Osteoblast (primary cell): ENCODE measurements around the gene PRPF8. TPM values are rescaled to one million over a fixed set of nuclear protein-coding genes. Genes with fewer than 3 reads are reported as not detected.
A peak's percentile ranks its signal among the peaks of the same experiment; 100 is the strongest.

Source experiments
- DNase-seq: peaks from one replicate; pipeline ENCODE4 v3.0.0; 2011; ENCODE audit warnings: low spot score, mixed read lengths; ENCODE audit not compliant: insufficient read length; ENCODE audit errors: missing footprints
- H2AFZ ChIP-seq: 2 replicates; pipeline ENCODE4 v1.6.0; 2011; ENCODE audit warnings: mild to moderate bottlenecking, low read length
- H3K27ac ChIP-seq: 2 replicates; pipeline ENCODE4 v1.5.1; 2011; ENCODE audit warnings: mild to moderate bottlenecking, low read depth, low read length, moderate library complexity
- H3K27me3 ChIP-seq: 2 replicates; pipeline ENCODE4 v1.6.0; 2012; ENCODE audit warnings: mild to moderate bottlenecking, control low read depth, inconsistent platforms, low read length, moderate library complexity; ENCODE audit not compliant: insufficient read depth
- H3K36me3 ChIP-seq: 2 replicates; pipeline ENCODE4 v1.5.1; 2011; ENCODE audit warnings: mild to moderate bottlenecking, low read length, control low read depth, moderate library complexity; ENCODE audit not compliant: insufficient read depth
- H3K4me1 ChIP-seq: 2 replicates; pipeline ENCODE4 v1.5.1; 2011; ENCODE audit warnings: mild to moderate bottlenecking, low read length, control low read depth, moderate library complexity; ENCODE audit not compliant: insufficient read depth
- H3K4me2 ChIP-seq: 2 replicates; pipeline ENCODE4 v1.6.0; 2011; ENCODE audit warnings: mild to moderate bottlenecking, low read length; ENCODE audit not compliant: insufficient read depth
- H3K4me3 ChIP-seq: fragments of 200-600 bp; sonication (generic); 3 replicates; pipeline ENCODE4 v1.5.1; 2012; ENCODE audit warnings: mild to moderate bottlenecking, low read length, inconsistent platforms; ENCODE audit not compliant: insufficient read depth
- H3K79me2 ChIP-seq: 2 replicates; pipeline ENCODE4 v1.6.0; 2012; ENCODE audit warnings: mild to moderate bottlenecking, low read length, control low read depth, inconsistent platforms; ENCODE audit not compliant: insufficient read depth
- H3K9me3 ChIP-seq: 2 replicates; pipeline ENCODE4 v1.5.1; 2011; ENCODE audit warnings: low read depth, low read length, control low read depth
- H4K20me1 ChIP-seq: 2 replicates; pipeline ENCODE4 v1.6.0; 2012; ENCODE audit warnings: mild to moderate bottlenecking, low read length, control low read depth; ENCODE audit not compliant: insufficient read depth
- CTCF ChIP-seq: IDR thresholded peaks from 2 replicates; pipeline ENCODE4 v1.5.1; 2011; ENCODE audit warnings: mild to moderate bottlenecking, low read depth, low read length, moderate library complexity; ENCODE audit errors: extremely low read depth
- total RNA-seq: library from RNA; depleted of rRNA; stranded (reverse); fragments of >200 nt; gene quantifications from 2 replicates; pipeline ENCODE4 v1.2.3, GENCODE V29; 2012

Gene PRPF8
- total RNA-seq, 1 donor = 107 TPM

GRCh38 chr17:1731194-1731506 lies 46.5 kb upstream of the PRPF8 start:
- Histone ChIP-seq H3K4me2 (no peak overlapping the region), H3K4me3 (no peak overlapping the region), H3K27ac (peak overlapping the region; percentile 48), H3K36me3 (peaks cover 24% of the 10 kb centered on the region), H3K27me3 (no peaks in the 10 kb centered on the region), H2AFZ (no peak overlapping the region), H3K79me2 (peaks cover 26% of the 10 kb centered on the region), H3K4me1 (no peaks in the 10 kb centered on the region), H4K20me1 (no peaks in the 10 kb centered on the region), H3K9me3 (no peaks in the 10 kb centered on the region)
- DNase-seq = no peak
- TF ChIP-seq CTCF = no peak

GRCh38 chr17:1730326-1731193 lies 45.9 kb upstream of the PRPF8 start:
- DNase-seq = peak; percentile 96
- Histone ChIP-seq H3K4me3 (no peak overlapping the region), H3K27ac (peak overlapping the region; percentile 48), H3K9me3 (no peaks in the 10 kb centered on the region), H3K27me3 (no peaks in the 10 kb centered on the region), H3K36me3 (peaks cover 25% of the 10 kb centered on the region), H3K4me1 (no peaks in the 10 kb centered on the region), H4K20me1 (peaks cover 3% of the 10 kb centered on the region), H2AFZ (no peak overlapping the region), H3K4me2 (no peak overlapping the region), H3K79me2 (peaks cover 32% of the 10 kb centered on the region)
- no peak for TF ChIP-seq CTCF

- peaks cover 7% of the 10 kb centered on the region for H4K20me1 ChIP-seq
- no peak overlapping the region for H3K4me3 ChIP-seq
- no peak overlapping the region for H3K4me2 ChIP-seq
- no peak overlapping the region for H3K27ac ChIP-seq
- no peaks in the 10 kb centered on the region for H3K27me3 ChIP-seq
- no peak overlapping the region for H2AFZ ChIP-seq
- no peak for DNase-seq
- H3K36me3 ChIP-seq = peaks cover 25% of the 10 kb centered on the region
- no peaks in the 10 kb centered on the region for H3K9me3 ChIP-seq
- peaks cover 38% of the 10 kb centered on the region for H3K79me2 ChIP-seq
- no peak for TF ChIP-seq CTCF
- H3K4me1 ChIP-seq = peaks cover 5% of the 10 kb centered on the region
Observed at GRCh38 chr17:1729966-1730325, 45.3 kb upstream of the PRPF8 start.

- Histone ChIP-seq H2AFZ (no peak overlapping the region), H3K4me3 (no peak overlapping the region), H3K4me2 (no peak overlapping the region), H4K20me1 (peaks cover 7% of the 10 kb centered on the region), H3K79me2 (peaks cover 45% of the 10 kb centered on the region), H3K36me3 (peaks cover 21% of the 10 kb centered on the region), H3K27ac (no peak overlapping the region), H3K9me3 (no peaks in the 10 kb centered on the region), H3K4me1 (peaks cover 8% of the 10 kb centered on the region), H3K27me3 (no peaks in the 10 kb centered on the region)
- DNase-seq = no peak
- no peak for TF ChIP-seq CTCF
Observed at GRCh38 chr17:1727876-1728630, 43.4 kb upstream of the PRPF8 start.
